GM23248 (cell line): Measurements from ENCODE around the gene CRTAC1. TPM values are rescaled to one million over a fixed set of nuclear protein-coding genes. Genes with fewer than 3 reads are reported as not detected.

ENCODE experiments used
- DNase-seq: peaks from one replicate; pipeline ENCODE4 v3.0.0-alpha.2; 2015
- H2AFZ ChIP-seq: fragments of 200-600 bp; sonication (generic); 2 replicates; pipeline ENCODE4 v1.6.1; 2016; ENCODE audit warnings: antibody characterized with exemption
- H3F3A ChIP-seq: fragments of 200-600 bp; sonication (generic); 2 replicates; pipeline ENCODE4 v1.6.1; 2016; ENCODE audit warnings: mild to moderate bottlenecking, antibody characterized with exemption, mixed run types; ENCODE audit not compliant: insufficient read depth
- H3K27ac ChIP-seq: fragments of 200-600 bp; sonication (generic); 2 replicates; pipeline ENCODE4 v1.5.1; 2016; ENCODE audit warnings: mild to moderate bottlenecking
- H3K27me3 ChIP-seq: fragments of 200-600 bp; sonication (generic); replicated peaks from 2 replicates; pipeline ENCODE4 v1.6.1; 2016; ENCODE audit warnings: mild to moderate bottlenecking; ENCODE audit not compliant: insufficient read depth
- H3K36me3 ChIP-seq: fragments of 200-600 bp; sonication (generic); 2 replicates; pipeline ENCODE4 v1.6.1; 2016; ENCODE audit warnings: low read depth, mild to moderate bottlenecking
- H3K4me1 ChIP-seq: fragments of 200-600 bp; sonication (generic); 2 replicates; pipeline ENCODE4 v1.6.1; 2016; ENCODE audit warnings: mild to moderate bottlenecking; ENCODE audit not compliant: insufficient read depth
- H3K4me2 ChIP-seq: fragments of 200-600 bp; sonication (generic); one replicate; pipeline ENCODE4 v1.6.1; 2016; ENCODE audit warnings: mild to moderate bottlenecking; ENCODE audit not compliant: unreplicated experiment
- H3K4me3 ChIP-seq: fragments of 200-600 bp; sonication (generic); 2 replicates; pipeline ENCODE4 v1.5.1; 2016; ENCODE audit warnings: mild to moderate bottlenecking
- H3K79me2 ChIP-seq: fragments of 200-600 bp; sonication (generic); 2 replicates; pipeline ENCODE4 v1.6.1; 2016; ENCODE audit warnings: mild to moderate bottlenecking; ENCODE audit not compliant: insufficient read depth
- H3K9ac ChIP-seq: fragments of 200-600 bp; sonication (generic); 2 replicates; pipeline ENCODE4 v1.6.1; 2016; ENCODE audit warnings: mild to moderate bottlenecking
- H3K9me2 ChIP-seq: fragments of 200-600 bp; sonication (generic); 2 replicates; pipeline ENCODE4 v1.6.1; 2016; ENCODE audit warnings: mixed run types, mild to moderate bottlenecking, moderate library complexity; ENCODE audit not compliant: insufficient read depth
- H3K9me3 ChIP-seq: fragments of 200-600 bp; sonication (generic); one replicate; pipeline ENCODE4 v1.6.1; 2017; ENCODE audit warnings: low read depth
- H4K20me1 ChIP-seq: fragments of 200-600 bp; sonication (generic); 2 replicates; pipeline ENCODE4 v1.6.0; 2016; ENCODE audit not compliant: insufficient read depth
- EZH2 ChIP-seq: fragments of 200-600 bp; sonication (generic); IDR thresholded peaks from 2 replicates; pipeline ENCODE4 v1.6.1; 2018; ENCODE audit warnings: antibody characterized with exemption, mild to moderate bottlenecking; ENCODE audit not compliant: insufficient read depth, poor library complexity, severe bottlenecking
- EZH2phosphoT487 ChIP-seq: fragments of 200-600 bp; sonication (generic); IDR thresholded peaks from 2 replicates; pipeline ENCODE4 v1.6.1; 2018; ENCODE audit warnings: antibody characterized with exemption, moderate library complexity, mild to moderate bottlenecking, low read depth; ENCODE audit not compliant: insufficient read depth
- WGBS, 2 experiments: methylation state at CpG; one replicate each; pipeline ENCODE4 v1.1.6; 2015 to 2017; ENCODE audit warnings: low lambda C conversion rate in 2 of 2, low coverage in 1 of 2; ENCODE audit errors: missing lambda C conversion rate in 2 of 2; 5-methylcytosine and 5-hydroxymethylcytosine counted together
- in situ Hi-C: fragments of 300-500 bp; cut with MboI; formaldehyde crosslinking; loops from 2 replicates; pipeline ENCODE4 v1.15.0; 2020
- polyA plus RNA-seq: library from polyadenylated mRNA; unstranded; fragments of >200 nt; fragmentation: Nextera tagmentation; extraction: Ambion mirVana; gene quantifications from 2 replicates; pipeline ENCODE4 v1.2.1, GENCODE V29; 2016
- total RNA-seq: library from RNA; depleted of rRNA; stranded (reverse); fragments of >200 nt; shearing (Covaris generic); gene quantifications from 2 replicates; pipeline ENCODE4 v1.2.3, GENCODE V29; 2014

CRTAC1 gene
- total and polyA plus RNA-seq, 2 experiments from 2014 or later: not detected

- Histone ChIP-seq H2AFZ (no peak overlapping the region), H3K9me3 (no peaks in the 10 kb centered on the region), H3K9me2 (no peaks in the 10 kb centered on the region), H4K20me1 (no peaks in the 10 kb centered on the region), H3K4me3 (no peak overlapping the region), H3K27ac (no peak overlapping the region), H3K9ac (no peak overlapping the region), H3K4me1 (no peaks in the 10 kb centered on the region), H3K79me2 (no peaks in the 10 kb centered on the region), H3K4me2 (no peak overlapping the region), H3F3A (no peaks in the 10 kb centered on the region), H3K27me3 (peaks cover 52% of the 10 kb centered on the region), H3K36me3 (no peaks in the 10 kb centered on the region)
- WGBS, 2 experiments: 9% methylated on average over 7 of the region's 7 CpGs
- no peak for TF ChIP-seq EZH2
- no peak for TF ChIP-seq EZH2phosphoT487
- in situ Hi-C loops: loop anchor here (10.0 to 25.0 kb wide), 2 partner anchors 127 to 254 kb away; no protein-coding TSS in a partner anchor
- DNase-seq: peak; percentile 73
Observed at GRCh38 chr10:98041352-98042043, 11.1 kb upstream of the CRTAC1 start.

GRCh38 chr10:98039690-98040381 is 9.4 kb upstream of the CRTAC1 start:
- Histone ChIP-seq H4K20me1 (no peaks in the 10 kb centered on the region), H3K79me2 (no peaks in the 10 kb centered on the region), H3K9me3 (no peaks in the 10 kb centered on the region), H3K4me3 (no peak overlapping the region), H3F3A (no peaks in the 10 kb centered on the region), H2AFZ (no peak overlapping the region), H3K27ac (no peak overlapping the region), H3K9ac (no peak overlapping the region), H3K36me3 (no peaks in the 10 kb centered on the region), H3K27me3 (peaks cover 49% of the 10 kb centered on the region), H3K9me2 (no peaks in the 10 kb centered on the region), H3K4me2 (no peak overlapping the region), H3K4me1 (no peaks in the 10 kb centered on the region)
- TF ChIP-seq EZH2: no peak
- TF ChIP-seq EZH2phosphoT487: no peak
- no peak for DNase-seq
- in situ Hi-C loops: loop anchor here (10.0 to 25.0 kb wide), 2 partner anchors 125 to 253 kb away; no protein-coding TSS in a partner anchor
- WGBS, 2 experiments: 45 to 51% methylated on average over 10 of the region's 10 CpGs

DNA sequence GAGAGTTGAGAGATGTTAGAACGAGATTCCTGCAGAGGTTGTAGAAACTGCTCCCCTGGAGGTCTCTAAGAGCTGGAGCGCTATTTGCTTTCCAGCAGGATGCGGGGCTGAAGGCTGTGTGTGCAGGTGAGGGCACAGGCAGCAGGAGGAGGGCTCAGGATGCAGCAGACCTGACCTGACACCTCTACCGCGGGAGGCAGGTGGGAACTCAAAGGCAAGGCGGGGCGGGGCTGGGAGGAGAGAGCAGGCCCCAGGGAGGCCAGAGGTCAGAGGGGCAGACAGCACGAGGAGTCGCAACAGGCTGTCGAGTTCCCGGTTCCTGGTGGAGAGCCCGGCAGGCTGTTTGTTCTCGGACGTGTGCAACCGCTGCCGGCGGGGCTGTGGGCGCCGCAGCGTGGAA is 7.9 kb upstream of the CRTAC1 start:
- in situ Hi-C loops: loop anchor here (25.0 kb wide), 1 partner anchor 251 kb away; no protein-coding TSS in a partner anchor
- no peak overlapping the region for H2AFZ ChIP-seq
- WGBS, 2 experiments: 26 to 27% methylated on average over 19 to 20 of the region's 20 CpGs
- no peaks in the 10 kb centered on the region for H3K36me3 ChIP-seq
- no peak overlapping the region for H3K4me3 ChIP-seq
- no peaks in the 10 kb centered on the region for H3K9me2 ChIP-seq
- H3K4me1 ChIP-seq: no peaks in the 10 kb centered on the region
- H4K20me1 ChIP-seq: no peaks in the 10 kb centered on the region
- H3K4me2 ChIP-seq: no peak overlapping the region
- peaks cover 56% of the 10 kb centered on the region for H3K27me3 ChIP-seq
- no peak overlapping the region for H3K9ac ChIP-seq
- no peaks in the 10 kb centered on the region for H3K9me3 ChIP-seq
- no peaks in the 10 kb centered on the region for H3K79me2 ChIP-seq
- no peaks in the 10 kb centered on the region for H3F3A ChIP-seq
- H3K27ac ChIP-seq: no peak overlapping the region
- DNase-seq: no peak
- TF ChIP-seq EZH2 (no peak), EZH2phosphoT487 (no peak)

- no peak overlapping the region for H2AFZ ChIP-seq
- no peaks in the 10 kb centered on the region for H3K9me2 ChIP-seq
- no peaks in the 10 kb centered on the region for H3K36me3 ChIP-seq
- H3K4me3 ChIP-seq: no peak overlapping the region
- H3K4me1 ChIP-seq: no peaks in the 10 kb centered on the region
- peaks cover 64% of the 10 kb centered on the region for H3K27me3 ChIP-seq
- H3K79me2 ChIP-seq: no peaks in the 10 kb centered on the region
- WGBS, 2 experiments: 0 to 20% methylated on average over 1 of the region's 1 CpG
- no peak overlapping the region for H3K27ac ChIP-seq
- DNase-seq: no peak
- no peaks in the 10 kb centered on the region for H3K9me3 ChIP-seq
- no peaks in the 10 kb centered on the region for H4K20me1 ChIP-seq
- in situ Hi-C loops: loop anchor here (25.0 kb wide), 1 partner anchor 248 kb away; no protein-coding TSS in a partner anchor
- H3K4me2 ChIP-seq: no peak overlapping the region
- TF ChIP-seq EZH2phosphoT487 (no peak), EZH2 (no peak)
- H3F3A ChIP-seq: no peaks in the 10 kb centered on the region
- H3K9ac ChIP-seq: no peak overlapping the region
Observed at GRCh38 chr10:98035599-98035998, 5.2 kb upstream of the CRTAC1 start.
